HG03159 (cell line): ENCODE measurements around the gene NOX5.
"Not testable (repeated sequence)": the region's sequence is repeated elsewhere in the genome, so short reads cannot be mapped to it uniquely, and the experiment has no call there.

Experiments used
- ATAC-seq: cut with Tn5 transposase; IDR thresholded peaks from one replicate; pipeline ENCODE4 v1.9.1; 2021; ENCODE audit warnings: mild to moderate bottlenecking, moderate library complexity; ENCODE audit not compliant: unreplicated experiment

Gene NOX5

DNA sequence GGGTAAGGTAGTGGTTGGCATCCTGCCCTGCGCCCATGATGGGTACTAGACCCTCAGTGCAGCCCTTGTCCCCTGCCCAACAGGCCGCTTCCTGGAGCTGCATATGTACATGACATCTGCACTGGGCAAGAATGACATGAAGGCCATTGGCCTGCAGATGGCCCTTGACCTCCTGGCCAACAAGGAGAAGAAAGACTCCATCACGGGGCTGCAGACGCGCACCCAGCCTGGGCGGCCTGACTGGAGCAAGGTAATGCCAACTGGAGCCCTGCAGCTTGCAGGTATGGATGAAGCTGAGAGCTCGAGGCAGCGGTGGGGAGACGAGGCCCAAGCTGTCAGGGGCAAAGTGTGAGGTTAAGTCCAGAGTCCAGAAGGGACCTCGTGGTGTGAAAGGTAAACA, 40.8 kb downstream of the NOX5 start:
- ATAC-seq = no peak

DNA sequence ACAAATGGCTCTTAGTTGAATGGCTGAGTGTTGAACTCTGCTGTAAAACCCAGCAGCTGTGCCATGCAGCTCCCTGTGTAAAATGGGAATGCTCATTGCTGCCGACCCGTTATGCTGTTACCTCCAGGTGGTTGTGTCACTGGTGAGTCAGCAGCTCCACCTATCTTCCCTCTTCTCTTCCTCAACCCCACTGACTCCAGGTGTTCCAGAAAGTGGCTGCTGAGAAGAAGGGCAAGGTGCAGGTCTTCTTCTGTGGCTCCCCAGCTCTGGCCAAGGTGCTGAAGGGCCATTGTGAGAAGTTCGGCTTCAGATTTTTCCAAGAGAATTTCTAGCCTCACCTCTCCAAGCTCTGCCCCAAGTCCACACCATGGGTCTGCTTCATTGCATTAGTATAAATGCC, 41.9 kb downstream of the NOX5 start:
- no peak for ATAC-seq

DNA sequence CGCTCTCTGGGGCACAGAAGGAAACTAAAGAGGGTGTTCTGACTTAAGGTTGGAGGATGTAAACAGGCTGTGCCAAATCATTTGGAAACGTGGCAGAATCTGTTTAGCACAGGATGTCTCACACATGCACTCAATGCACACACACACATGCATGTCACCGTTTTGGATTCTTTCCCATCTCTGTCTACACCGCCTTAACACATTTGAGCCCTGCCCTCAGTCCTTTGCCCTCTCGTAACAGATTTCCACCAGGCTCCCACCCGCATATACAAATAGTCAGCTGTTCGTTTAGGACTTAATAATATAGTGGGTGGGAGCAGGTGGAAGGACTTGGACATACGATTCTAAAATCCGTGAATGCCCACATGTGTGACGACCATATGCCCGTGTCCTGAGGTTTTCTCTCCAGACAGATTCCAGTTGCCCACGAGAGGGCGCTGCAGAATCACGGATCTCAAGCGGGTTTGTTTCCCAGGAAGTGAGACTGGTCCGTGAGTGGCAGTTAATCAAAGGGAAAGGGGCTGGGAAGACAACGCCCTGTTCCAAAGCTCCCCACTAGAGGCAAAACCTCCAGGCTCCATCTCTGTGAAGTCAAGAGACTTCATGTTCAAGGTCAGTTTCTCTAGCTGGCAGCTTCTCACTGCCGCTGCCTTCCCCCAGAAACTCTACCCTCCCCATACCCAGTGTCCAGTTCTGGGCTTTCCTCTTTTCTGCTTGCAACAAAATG, 44.5 kb downstream of the NOX5 start:
- ATAC-seq = no peak

DNA sequence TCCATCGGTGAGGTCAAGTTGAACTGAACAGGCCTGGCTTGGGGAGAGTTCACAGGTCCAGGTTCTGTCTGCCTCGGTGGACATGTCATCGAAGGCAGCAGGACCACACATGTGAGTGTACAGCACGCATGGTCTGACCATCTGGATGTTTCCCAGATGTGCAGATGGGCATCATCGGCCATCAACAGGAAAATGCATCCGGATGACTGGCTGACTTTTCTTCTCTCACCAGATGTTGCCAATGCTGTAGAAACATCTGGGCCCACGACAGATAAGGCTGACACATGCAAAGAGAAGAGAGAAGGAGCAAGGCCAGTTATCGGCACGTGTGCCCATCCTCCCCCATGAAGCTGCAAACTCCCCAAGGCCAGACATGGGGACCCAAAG, 45.1 kb downstream of the NOX5 start:
- ATAC-seq = no peak

DNA sequence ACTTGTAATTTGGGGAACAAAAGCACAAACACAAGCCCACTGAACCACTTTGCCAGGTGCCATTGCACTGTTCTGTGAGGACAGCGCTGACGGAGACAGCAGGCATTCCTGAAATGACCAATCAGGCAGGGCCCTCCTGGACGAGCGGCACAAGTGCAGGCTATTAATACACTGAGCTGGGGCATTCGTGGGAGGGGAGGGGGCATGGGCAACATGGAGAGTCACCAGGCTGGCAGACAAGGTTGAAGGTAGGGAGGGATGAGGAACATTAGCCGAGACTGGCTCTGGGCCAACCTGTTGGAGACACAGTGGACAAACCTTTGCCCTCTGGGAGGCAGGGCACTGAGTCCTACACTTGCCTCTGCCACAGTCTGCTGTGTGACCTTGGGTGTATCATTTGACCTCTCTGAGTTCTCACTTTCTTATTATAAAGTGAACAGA, 45.6 kb downstream of the NOX5 start:
- no peak for ATAC-seq

DNA sequence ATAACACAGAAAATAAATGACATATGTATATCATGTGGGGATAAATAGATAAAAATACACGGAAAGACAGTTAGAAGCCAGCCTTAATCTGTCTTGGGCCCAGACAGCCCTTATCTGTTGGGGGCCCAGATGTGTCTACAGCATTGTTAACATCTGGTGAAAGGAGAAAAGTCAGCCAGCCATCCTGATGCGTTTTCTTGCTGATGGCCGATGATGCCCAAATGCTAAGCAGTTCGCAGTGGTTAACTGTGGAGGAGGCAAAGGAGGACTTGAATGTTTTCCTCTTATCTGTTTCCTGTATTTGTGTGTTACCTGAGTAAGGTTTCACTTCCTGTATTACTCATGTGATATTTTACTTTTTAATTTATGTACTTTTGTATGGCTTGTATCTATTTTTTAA, 46.2 kb downstream of the NOX5 start:
- no peak for ATAC-seq

DNA sequence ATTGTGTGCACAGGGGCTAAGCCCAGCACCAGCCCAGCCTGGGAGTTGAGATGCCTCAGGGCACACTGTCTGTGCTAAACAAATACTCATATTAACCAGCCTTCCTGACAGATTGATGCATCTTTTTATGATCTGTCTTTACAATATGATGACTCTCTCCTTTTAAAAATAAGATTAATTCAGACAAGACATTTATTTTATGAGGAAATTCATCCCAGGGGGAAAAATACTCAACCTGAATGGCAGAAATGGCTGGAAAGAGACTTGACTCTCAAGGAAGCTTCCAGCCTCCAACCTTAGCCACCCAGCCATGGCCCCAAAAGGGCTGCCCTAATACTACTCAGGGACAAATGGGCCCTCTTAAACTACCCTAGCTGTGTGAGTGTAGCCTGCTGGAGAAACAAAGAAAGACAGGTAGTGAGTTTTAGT, 46.9 kb downstream of the NOX5 start:
- ATAC-seq = no peak

DNA sequence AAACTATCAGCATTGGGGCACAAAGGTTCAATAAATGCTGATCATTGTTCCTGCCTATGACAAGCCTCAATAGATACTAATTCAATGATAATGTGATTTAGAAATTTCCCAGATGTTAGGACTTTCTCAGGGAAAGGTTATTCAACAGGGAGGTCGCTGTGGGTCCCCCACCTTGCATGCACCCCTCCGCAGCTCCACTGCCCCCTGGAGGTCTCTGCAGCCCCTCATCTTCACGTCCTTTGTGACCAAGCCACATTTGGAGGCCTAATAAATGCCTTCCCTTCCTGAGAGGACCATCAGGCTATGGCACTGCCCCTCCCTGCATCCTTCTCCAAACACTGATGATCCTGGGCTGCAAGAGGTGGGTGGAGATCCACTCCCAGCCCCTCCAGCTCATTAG, 50.2 kb downstream of the NOX5 start:
- ATAC-seq = no peak

DNA sequence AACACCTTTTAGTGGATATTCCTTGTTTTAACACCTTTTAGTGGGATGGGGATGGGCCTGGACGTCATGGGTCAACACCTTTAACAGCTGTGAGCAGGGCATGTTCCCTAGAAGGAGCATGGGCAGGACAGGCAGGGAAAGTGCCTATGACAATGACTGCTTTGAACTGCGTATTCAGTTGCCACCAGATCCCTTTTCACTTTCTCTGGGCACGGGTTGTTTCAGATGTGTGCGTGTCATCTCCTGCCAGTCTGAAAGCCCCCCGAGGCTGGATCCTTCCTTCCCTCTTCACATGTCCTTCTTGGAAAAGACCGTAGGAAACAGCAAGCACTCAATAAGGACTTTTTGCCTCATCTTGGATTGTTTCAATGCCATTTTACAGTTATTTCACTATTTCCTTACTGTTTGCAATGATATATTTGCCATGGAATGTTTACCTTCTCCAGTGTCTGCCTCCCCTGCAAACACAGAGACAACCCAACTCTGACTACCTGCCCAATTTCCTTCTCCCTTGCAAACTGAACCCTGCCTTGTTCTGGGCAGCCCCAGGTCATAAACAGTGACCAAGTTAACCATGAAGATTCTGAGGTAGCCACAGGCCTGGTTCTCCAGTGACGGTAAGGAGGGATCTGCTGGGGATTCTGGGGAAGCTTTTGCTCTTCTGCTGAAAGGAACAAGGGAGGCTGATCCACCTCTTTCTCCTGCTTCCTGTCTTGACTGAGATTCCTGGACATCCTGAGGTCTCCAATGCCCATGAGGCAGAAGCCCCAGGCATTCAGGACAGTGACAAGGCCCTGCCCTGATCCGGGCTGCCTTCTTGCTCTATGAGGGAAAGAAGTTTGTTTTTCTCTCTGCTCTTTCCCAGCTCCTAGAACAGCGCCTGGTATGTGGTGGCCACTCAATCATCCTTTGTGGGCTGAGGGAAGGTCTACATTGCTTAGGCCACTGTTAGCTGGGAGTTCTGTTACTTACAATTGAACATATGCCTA, 51.8 kb downstream of the NOX5 start:
- no peak for ATAC-seq

DNA sequence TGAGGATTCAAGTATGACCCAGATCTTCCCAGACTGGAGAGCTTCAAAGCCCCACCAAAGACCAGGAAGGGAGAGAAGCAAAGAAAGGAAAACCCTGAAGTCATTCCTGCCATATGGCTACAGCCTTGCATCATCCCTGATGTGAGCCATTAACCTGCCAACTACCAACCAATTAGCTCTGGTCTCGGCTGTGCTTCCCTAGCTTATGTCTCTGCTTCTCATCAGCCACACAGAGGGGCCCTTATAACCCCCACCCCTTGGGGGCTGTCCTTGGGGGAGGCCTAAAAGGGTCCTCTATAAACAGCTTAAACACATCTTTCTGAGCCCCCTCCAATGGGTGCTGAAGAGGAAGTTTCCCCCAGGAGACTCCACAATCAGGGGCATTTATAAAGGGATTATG, 52.8 kb downstream of the NOX5 start:
- ATAC-seq = no peak

DNA sequence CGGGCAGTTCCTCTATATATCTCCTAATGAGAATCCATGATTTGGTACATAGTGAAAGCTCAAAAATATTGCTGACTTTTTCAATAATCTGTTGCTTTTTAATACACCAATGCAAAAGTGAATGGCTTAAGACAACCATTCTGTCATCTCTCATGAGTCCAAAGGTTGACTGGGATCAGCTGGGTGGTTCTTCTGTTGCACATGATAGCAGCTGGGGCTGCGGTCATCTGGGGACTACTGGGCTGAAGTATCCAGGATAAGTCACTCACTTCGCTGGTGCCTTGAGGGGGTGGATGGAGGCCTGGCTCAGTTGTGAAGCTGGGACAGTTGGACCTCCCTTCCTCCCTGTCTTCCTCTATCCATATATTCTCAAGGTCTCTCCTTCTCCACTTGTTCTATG, 53.7 kb downstream of the NOX5 start:
- no peak for ATAC-seq

DNA sequence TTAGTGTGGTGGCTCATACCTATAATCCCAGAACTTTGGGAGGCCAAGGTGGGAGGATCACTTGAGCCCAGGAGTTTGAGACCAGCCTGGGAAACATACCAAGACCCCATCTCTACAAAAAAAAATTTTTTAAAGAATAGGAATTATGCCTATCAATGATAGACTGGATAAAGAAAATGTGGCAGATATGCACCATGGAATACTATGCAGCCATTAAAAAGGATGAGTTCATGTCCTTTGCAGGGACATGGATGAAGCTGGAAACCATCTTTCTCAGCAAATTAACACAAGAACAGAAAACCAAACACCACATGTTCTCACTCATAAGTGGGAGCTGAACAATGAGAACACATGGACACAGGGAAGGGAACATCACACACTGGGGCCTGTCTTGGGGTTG, 54.8 kb downstream of the NOX5 start:
- not testable (repeated sequence) for ATAC-seq

DNA sequence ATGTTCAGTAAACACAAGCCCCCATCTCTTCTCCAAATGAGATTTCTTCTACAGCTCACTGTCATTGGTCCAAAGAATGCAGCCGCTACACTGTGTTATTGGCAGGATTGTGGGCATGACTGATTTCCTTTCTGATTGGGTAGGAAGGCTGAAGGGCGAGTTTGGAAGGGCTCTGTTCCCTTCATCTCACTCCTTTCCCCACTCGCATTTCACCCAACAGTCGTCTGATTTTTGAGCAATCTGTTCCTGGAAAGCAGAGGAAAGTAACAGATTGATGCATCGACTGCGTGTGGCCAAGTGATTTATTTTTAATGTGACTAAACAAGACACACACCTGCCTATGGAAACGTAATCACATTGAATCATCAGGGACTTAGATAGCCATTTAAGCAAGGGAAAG, 55.5 kb downstream of the NOX5 start:
- no peak for ATAC-seq

DNA sequence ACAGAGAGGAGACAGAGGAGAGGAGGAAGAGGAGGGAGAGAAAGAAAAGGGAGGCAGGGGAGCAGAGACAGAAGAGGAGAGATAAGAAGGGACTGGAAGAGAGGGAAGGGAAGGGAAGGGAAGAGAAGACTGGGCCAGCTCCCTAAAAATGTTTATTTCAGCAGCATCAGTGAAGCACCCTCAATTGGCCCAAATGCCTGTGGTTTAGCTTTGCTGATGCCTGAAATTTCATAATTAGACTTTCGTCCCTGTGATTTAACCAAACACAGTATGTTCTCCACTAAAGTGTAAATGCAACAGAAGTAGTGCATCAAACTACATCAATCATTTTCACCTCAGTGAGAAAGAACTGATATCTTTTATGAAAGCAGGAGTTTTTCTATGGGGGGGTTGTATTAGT, 55.9 kb downstream of the NOX5 start:
- no peak for ATAC-seq

DNA sequence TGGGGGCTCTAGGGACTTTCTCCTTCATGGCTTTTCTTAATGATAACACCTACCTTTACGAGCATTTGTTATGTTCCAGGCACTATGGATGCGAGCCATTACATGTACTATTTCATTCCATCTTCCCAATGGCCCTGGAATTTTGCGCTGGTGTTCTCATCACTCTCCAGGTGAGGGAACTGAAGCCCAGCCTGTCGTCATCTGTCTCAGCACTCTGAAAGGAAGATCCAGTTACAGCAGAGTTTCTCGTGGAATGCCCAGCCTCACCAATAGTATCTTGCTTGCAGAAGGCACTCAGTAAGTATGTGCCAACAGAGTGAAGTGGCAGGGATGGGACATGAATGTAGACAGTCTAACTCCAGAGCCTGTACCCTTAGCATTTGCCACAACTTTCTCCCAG, 56.8 kb downstream of the NOX5 start:
- ATAC-seq = no peak

DNA sequence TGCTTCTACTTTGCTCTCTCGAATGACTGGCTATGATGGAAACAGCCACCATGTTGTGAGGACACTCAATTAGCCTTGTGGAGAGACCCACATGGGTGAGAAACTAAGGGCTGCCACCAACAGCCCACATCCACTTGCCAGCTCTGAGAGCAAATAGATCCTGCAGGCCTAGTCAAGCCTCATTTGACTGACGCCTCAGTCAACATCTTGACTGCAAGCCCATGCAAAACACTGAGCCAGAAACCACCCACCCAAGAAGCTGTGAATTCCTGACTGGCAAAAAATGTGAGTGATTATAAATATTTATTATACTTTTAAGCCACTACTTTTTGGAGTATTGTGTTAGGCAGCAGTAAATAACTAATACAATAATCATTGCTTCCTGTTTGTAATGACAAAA, 58.4 kb downstream of the NOX5 start:
- ATAC-seq = no peak

DNA sequence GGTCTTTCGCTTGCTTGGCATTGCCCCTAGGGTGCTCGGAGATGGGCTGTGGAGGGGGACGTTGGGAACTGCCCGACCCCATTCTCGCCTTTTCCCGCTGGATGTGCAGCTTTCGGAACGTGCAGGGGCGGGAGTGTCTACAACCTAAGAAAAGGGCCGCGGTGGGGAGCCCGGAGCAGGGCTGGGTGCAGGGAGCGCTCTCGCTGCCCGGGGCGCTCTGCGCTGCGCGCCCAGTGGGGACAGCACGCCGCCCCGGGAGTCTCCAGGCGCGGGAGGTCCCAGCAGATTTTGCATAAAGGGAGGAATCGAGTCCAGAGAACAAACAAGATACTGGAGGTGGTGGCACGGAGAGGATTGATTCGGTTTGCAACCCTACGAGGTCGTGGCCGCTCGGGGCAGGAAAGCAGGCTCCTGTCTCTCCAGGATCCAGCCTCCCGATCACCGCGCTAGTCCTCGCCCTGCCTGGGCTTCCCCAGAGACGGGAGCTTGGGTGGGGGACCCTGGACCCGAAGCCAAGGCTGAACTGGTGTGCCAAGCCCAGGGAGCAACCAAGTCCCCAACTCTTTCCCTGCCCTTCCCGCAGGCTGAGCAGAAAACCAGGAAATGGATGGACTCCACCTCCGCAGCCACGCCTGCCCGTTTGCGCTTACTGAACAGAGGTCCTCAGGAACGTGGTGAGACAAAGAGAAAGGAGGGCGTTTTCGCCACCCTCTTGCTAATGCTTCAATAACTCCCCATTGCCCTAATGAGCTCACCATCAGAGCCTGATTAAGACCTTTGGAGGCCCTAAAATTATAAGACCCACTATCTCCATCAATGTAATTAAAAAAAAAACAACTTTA, 59.7 kb downstream of the NOX5 start:
- ATAC-seq = no peak

DNA sequence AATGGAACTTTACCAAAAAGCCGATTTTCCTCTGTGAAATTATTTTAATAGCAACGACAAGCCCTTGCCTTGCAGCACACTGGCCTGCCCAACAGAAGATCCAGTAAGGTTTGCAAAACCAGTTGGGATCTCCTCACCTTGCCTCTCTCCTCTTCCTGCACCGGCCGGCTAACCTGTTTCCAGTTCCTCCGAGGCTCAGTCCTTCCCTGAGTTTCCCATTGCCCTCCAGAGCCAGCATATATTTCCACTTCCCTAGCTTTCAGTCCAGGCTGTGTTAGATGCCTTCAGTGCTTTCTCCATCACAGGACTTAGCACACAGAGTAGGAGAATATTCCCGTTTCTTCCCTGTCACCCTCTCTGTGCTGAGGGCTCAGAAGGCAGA, 60.3 kb downstream of the NOX5 start:
- no peak for ATAC-seq

DNA sequence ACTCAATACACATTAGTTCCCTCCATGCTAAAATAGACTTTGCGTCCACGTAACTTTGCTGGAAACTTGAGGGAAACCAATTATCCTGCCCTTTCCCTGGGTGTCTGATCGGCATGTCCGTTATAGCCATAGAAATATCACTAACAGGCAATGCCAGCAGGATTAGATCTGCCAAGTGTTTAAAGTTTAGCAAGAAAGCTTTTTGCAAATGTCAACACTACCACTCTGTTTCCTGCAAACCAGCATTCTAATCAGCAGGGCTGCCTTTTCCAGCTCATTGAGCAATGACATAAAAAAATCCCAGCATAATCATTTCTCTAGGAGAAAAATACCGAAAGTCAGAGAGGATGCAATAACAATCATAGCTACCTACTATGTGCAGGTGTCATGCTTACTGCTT, 60.9 kb downstream of the NOX5 start:
- ATAC-seq = no peak

DNA sequence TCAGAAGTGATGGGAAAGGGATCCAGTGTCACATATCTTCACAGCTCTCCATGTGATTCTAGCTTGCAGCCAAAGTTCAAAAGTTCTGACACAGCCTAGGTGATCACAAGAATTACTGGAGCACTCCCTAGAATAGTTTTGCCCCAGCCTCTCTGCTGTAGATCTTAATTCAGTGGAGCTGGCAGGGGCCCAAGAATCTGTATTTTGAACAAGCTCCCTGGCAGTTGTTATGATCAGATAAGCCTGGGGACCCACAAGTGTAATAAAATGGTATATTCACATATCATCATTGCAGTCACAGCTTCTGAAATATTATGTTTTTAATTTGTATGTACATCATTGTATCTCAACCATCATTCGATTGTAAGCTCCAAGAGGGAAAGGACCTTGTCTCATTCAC, 62.3 kb downstream of the NOX5 start:
- ATAC-seq = no peak

DNA sequence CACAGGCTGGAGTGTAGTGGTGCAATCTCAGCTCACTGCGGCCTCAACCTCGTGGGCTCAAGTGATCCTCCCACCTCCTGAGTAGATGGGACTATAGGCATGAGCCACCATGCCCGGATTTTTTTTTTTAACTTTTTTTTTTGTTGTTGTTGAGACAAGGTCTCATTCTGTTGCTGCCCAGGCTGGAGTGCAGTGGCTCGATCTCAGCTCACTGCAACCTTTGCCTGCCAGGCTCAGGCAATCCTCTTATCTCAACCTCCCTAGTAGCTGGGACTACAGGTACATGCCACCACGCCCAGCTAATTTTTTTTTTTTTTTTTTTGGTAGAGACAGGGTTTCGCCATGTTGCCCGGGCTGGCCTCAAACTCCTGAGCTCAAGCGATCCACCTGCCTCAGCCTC, 64.1 kb downstream of the NOX5 start:
- no peak for ATAC-seq
